Colon (tissue), 2 donors: ENCODE measurements around the gene PRKCA.

ENCODE experiments used
- FAIRE-seq: peaks from 2 replicates; lab custom pipeline; 2012; peaks lifted over from hg19 to GRCh38; lab: Jason Lieb, UNC
- donor health status: control.
- donor health status: control.

Gene PRKCA

GRCh38 chr17:66839616-66840015 is 537.2 kb downstream of the PRKCA start:
- no peak for FAIRE-seq

GRCh38 chr17:66840061-66840460 is 537.6 kb downstream of the PRKCA start:
- no peak for FAIRE-seq

- no peak for FAIRE-seq
These were observed 538.9 kb downstream of the PRKCA start for GRCh38 chr17:66841328-66841727.

- FAIRE-seq = no peak
These were observed 539.3 kb downstream of the PRKCA start for GRCh38 chr17:66841744-66842143.

- no peak for FAIRE-seq
These were observed 540.1 kb downstream of the PRKCA start for GRCh38 chr17:66842505-66842904.

GRCh38 chr17:66842959-66843358 is 540.5 kb downstream of the PRKCA start:
- FAIRE-seq = no peak

GRCh38 chr17:66843627-66844026 is 541.2 kb downstream of the PRKCA start:
- FAIRE-seq = no peak

- FAIRE-seq = no peak
These were observed 545.3 kb downstream of the PRKCA start for GRCh38 chr17:66847704-66848103.

- no peak for FAIRE-seq
These were observed 546.1 kb downstream of the PRKCA start for GRCh38 chr17:66848496-66848895.

- FAIRE-seq = no peak
These were observed 546.7 kb downstream of the PRKCA start for GRCh38 chr17:66849032-66849655.

- no peak for FAIRE-seq
These were observed 547.6 kb downstream of the PRKCA start for GRCh38 chr17:66849851-66850580.

- FAIRE-seq = no peak
These were observed 548.3 kb downstream of the PRKCA start for GRCh38 chr17:66850692-66851091.

- FAIRE-seq = no peak
These were observed 552.8 kb downstream of the PRKCA start for GRCh38 chr17:66855204-66855603.

GRCh38 chr17:66858226-66859083 is 556.0 kb downstream of the PRKCA start:
- no peak for FAIRE-seq

- FAIRE-seq = no peak
These were observed 556.9 kb downstream of the PRKCA start for GRCh38 chr17:66859353-66859752.

- FAIRE-seq = no peak
These were observed 557.8 kb downstream of the PRKCA start for GRCh38 chr17:66860204-66860603.
